Measurements from ENCODE around the gene ZNF468.

DNA sequence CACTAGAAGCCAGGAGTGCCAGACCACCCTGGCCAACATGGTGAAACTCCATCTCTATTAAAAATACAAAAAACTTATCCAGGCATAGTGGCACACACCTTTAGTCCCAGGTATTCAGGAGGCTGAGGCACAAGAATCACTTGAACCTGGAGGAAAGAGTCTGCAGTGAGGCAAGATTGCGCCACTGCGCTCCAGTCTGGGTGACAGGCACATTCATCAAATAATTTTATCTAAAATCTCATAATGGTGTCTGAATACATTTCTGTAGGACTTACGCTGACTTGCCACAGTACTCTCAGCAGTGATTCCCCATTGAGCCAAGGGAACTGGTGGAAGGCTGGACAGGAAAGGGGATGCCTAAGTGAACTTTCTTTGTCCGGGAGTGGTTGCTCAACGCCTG is 31.7 kb downstream of the ZNF468 start:
- TF ChIP-seq EP300 (IDR thresholded peaks at IDR 0.05; ENCODE audit: borderline replicate concordance) (no peak), REST (IDR thresholded peaks at IDR 0.05; ENCODE audit: low read depth) (no peak), TCF12 (IDR thresholded peaks at IDR 0.05; ENCODE audit: low read depth) (no peak)

Measured in Ishikawa (cell line).